ENCODE measurements around the gene IFNGR2. TPM values are rescaled to one million over a fixed set of nuclear protein-coding genes. Genes with fewer than 3 reads are reported as not detected.

IFNGR2 gene
- total and polyA plus RNA-seq, 2 of the 8 experiments (the other 6 are each of a cell fraction or from before 2014, with no cell fraction given), result 36.0 to 46.4 TPM

GRCh38 chr21:33430858-33431257, 27.6 kb downstream of the IFNGR2 start:
- no peak overlapping the region for H3K56ac ChIP-seq (replicated peaks; ENCODE audit: insufficient read length, low read depth, low read length)
- no peaks in the 10 kb centered on the region for H3K23me2 ChIP-seq (ENCODE audit: low read depth, low read length)
- H4K91ac ChIP-seq (replicated peaks; ENCODE audit: insufficient read length, low read length), result no peak overlapping the region
- no peak overlapping the region for H3K27ac ChIP-seq (ENCODE audit: low read depth, low read length)
- no peak overlapping the region for H3K4me2 ChIP-seq (ENCODE audit: insufficient read depth in 1 of 2, low read depth in 2 of 2, low read length in 2 of 2)
- H2AK5ac ChIP-seq (ENCODE audit: low read depth, low read length), result no peak overlapping the region
- CTCF ChIA-PET (ENCODE audit: partially characterized antibody), result interaction anchor here (1.3 to 1.5 kb wide), 3 partner anchors 14 to 233 kb away, joined by 3 to 4 read pairs (median 3); no protein-coding TSS in a partner anchor
- WGBS, 2 experiments (ENCODE audit: extremely low coverage in 1 of 2, insufficient coverage in 1 of 2, insufficient read length in 1 of 2, insufficient replicate concordance in 2 of 2, low coverage in 1 of 2, low lambda C conversion rate in 2 of 2, missing lambda C conversion rate in 1 of 2), result 87% methylated on average over 3 of the region's 3 CpGs; no CpG with 5 or more reads in 1 of the 2 experiments
- POLR2A ChIA-PET (ENCODE audit: partially characterized antibody), result interaction anchor here (1.0 kb wide), 1 partner anchor 12 kb away, joined by 3 read pairs; no protein-coding TSS in a partner anchor
- H3K14ac ChIP-seq (ENCODE audit: insufficient read length), result no peak overlapping the region
- H2BK120ac ChIP-seq (replicated peaks; ENCODE audit: low read depth, low read length), result no peak overlapping the region
- H2AFZ ChIP-seq (ENCODE audit: low read length), result no peak overlapping the region
- H3K4me3 ChIP-seq (ENCODE audit: extremely low read depth in 1 of 4, insufficient read depth in 2 of 4, low read depth in 3 of 4, low read length in 4 of 4), result no peak overlapping the region
- no peak overlapping the region for H2BK15ac ChIP-seq (ENCODE audit: low read length)
- FAIRE-seq, result no peak
- H2BK12ac ChIP-seq (ENCODE audit: low read depth, low read length), result no peak overlapping the region
- no peaks in the 10 kb centered on the region for H3K27me3 ChIP-seq (replicated peaks in 1 of 4; ENCODE audit: control insufficient read depth in 3 of 4, extremely low read depth in 1 of 4, insufficient read depth in 3 of 4, low read length in 3 of 4)
- no peaks in the 10 kb centered on the region for H3K4me1 ChIP-seq (replicated peaks in 1 of 4; ENCODE audit: control insufficient read depth in 3 of 4, insufficient read depth in 4 of 4, low read length in 3 of 4)
- H3K18ac ChIP-seq (ENCODE audit: extremely low read depth, low read length), result no peak overlapping the region
- H3K9me3 ChIP-seq (ENCODE audit: insufficient read depth in 2 of 2, low read depth in 1 of 2, low read length in 1 of 2), result no peaks in the 10 kb centered on the region
- H2BK5ac ChIP-seq (ENCODE audit: low read depth, low read length), result no peak overlapping the region
- H2BK20ac ChIP-seq (ENCODE audit: low read length), result no peak overlapping the region
- H3K79me1 ChIP-seq (ENCODE audit: low read depth, low read length), result no peaks in the 10 kb centered on the region
- H3K79me2 ChIP-seq (ENCODE audit: control insufficient read depth in 1 of 2, insufficient read depth in 2 of 2, low read length in 2 of 2), result no peaks in the 10 kb centered on the region
- no peak overlapping the region for H3K4ac ChIP-seq (replicated peaks; ENCODE audit: insufficient read length, low read depth, low read length)
- H3K23ac ChIP-seq (ENCODE audit: insufficient read length), result no peak overlapping the region
- no peak for DNase-seq (ENCODE audit: low read depth in 1 of 2, low spot score in 2 of 2)
- H4K20me1 ChIP-seq (replicated peaks in 1 of 2; ENCODE audit: control insufficient read depth in 1 of 2, insufficient read depth in 2 of 2, low read length in 2 of 2), result no peaks in the 10 kb centered on the region
- H4K8ac ChIP-seq (ENCODE audit: extremely low read depth, insufficient read depth, low read length), result no peak overlapping the region
- H4K5ac ChIP-seq (ENCODE audit: insufficient read length, low read depth, low read length), result no peak overlapping the region
- H3K9ac ChIP-seq (replicated peaks in 1 of 4; ENCODE audit: extremely low read depth in 1 of 4, low read depth in 3 of 4, low read length in 3 of 4), result no peak overlapping the region
- H3K36me3 ChIP-seq (ENCODE audit: control insufficient read depth in 2 of 4, insufficient read depth in 4 of 4, low read length in 3 of 4), result peaks cover 12 to 53% (median 48%) of the 10 kb centered on the region in 4 experiments; a peak in 7 of 8 replicates
- TF ChIP-seq SP1 (IDR thresholded peaks at IDR 0.05; ENCODE audit: low read depth, low read length) (no peak), CHD1 (IDR thresholded peaks at IDR 0.05; ENCODE audit: low read depth, low read length) (no peak), KDM4A (IDR thresholded peaks at IDR 0.05; ENCODE audit: low read depth, low read length, severe bottlenecking) (no peak), BCL11A (IDR thresholded peaks at IDR 0.05; ENCODE audit: low read depth in 2 of 2, low read length in 2 of 2) (no peak), RXRA (IDR thresholded peaks at IDR 0.05; ENCODE audit: insufficient read depth, low read depth, low read length) (no peak), CBX8 (IDR thresholded peaks at IDR 0.05; ENCODE audit: borderline replicate concordance, low read depth, low read length) (no peak), MAFK (IDR thresholded peaks at IDR 0.05; ENCODE audit: low read depth, low read length) (no peak), TBP (IDR thresholded peaks at IDR 0.05; ENCODE audit: low read depth, low read length) (no peak), CTBP2 (IDR thresholded peaks at IDR 0.05; ENCODE audit: borderline replicate concordance, insufficient read depth, insufficient read length, low read length) (no peak), EGR1 (IDR thresholded peaks at IDR 0.05; ENCODE audit: borderline replicate concordance, low read depth, low read length) (no peak), CBX5 (IDR thresholded peaks at IDR 0.05; ENCODE audit: low read depth, low read length) (no peak), POLR2AphosphoS5 (IDR thresholded peaks at IDR 0.05; ENCODE audit: low read depth, low read length) (no peak), NANOG (IDR thresholded peaks at IDR 0.05; ENCODE audit: insufficient read depth, low read depth, low read length, poor library complexity, severe bottlenecking) (no peak), FOSL1 (IDR thresholded peaks at IDR 0.05; ENCODE audit: insufficient read depth, low read depth, low read length) (no peak), BRCA1 (IDR thresholded peaks at IDR 0.05; ENCODE audit: low read depth, low read length) (no peak)
